Measurements from ENCODE around the gene USP47.

The USP47 gene

GRCh38 chr11:11810764-11811726 lies 30.7 kb upstream of the USP47 start:
- Histone ChIP-seq H3K4me1 (no peaks in the 10 kb centered on the region), H3K27ac (no peak overlapping the region), H3K36me3 (ENCODE audit: control insufficient read depth, insufficient read depth, low read length) (no peaks in the 10 kb centered on the region), H2AFZ (no peak overlapping the region), H3K9ac (no peak overlapping the region), H3K27me3 (ENCODE audit: control insufficient read depth, insufficient read depth, low read length) (no peaks in the 10 kb centered on the region), H3K79me2 (no peaks in the 10 kb centered on the region), H3K4me3 (ENCODE audit: low read depth, low read length) (no peak overlapping the region), H3K9me3 (ENCODE audit: control insufficient read depth, low read length) (no peaks in the 10 kb centered on the region), H3K4me2 (ENCODE audit: low read length) (no peak overlapping the region)
- no peak for TF ChIP-seq CTCF (IDR thresholded peaks at IDR 0.05)

GRCh38 chr11:11813288-11813962 lies 28.3 kb upstream of the USP47 start:
- no peak overlapping the region for H2AFZ ChIP-seq
- H3K9ac ChIP-seq, result no peak overlapping the region
- no peak overlapping the region for H3K4me2 ChIP-seq (ENCODE audit: low read length)
- no peaks in the 10 kb centered on the region for H3K79me2 ChIP-seq
- no peak for TF ChIP-seq CTCF (IDR thresholded peaks at IDR 0.05)
- no peaks in the 10 kb centered on the region for H3K27me3 ChIP-seq (ENCODE audit: control insufficient read depth, insufficient read depth, low read length)
- H3K4me3 ChIP-seq (ENCODE audit: low read depth, low read length), result no peak overlapping the region
- H3K9me3 ChIP-seq (ENCODE audit: control insufficient read depth, low read length), result no peaks in the 10 kb centered on the region
- no peaks in the 10 kb centered on the region for H3K36me3 ChIP-seq (ENCODE audit: control insufficient read depth, insufficient read depth, low read length)
- no peak overlapping the region for H3K27ac ChIP-seq
- no peaks in the 10 kb centered on the region for H3K4me1 ChIP-seq

- Histone ChIP-seq H3K4me2 (ENCODE audit: low read length) (no peak overlapping the region), H3K9me3 (ENCODE audit: control insufficient read depth, low read length) (no peaks in the 10 kb centered on the region), H3K27me3 (ENCODE audit: control insufficient read depth, insufficient read depth, low read length) (no peaks in the 10 kb centered on the region), H3K4me3 (ENCODE audit: low read depth, low read length) (no peak overlapping the region), H3K9ac (no peak overlapping the region), H3K27ac (no peak overlapping the region), H3K4me1 (no peaks in the 10 kb centered on the region), H2AFZ (no peak overlapping the region), H3K79me2 (no peaks in the 10 kb centered on the region), H3K36me3 (ENCODE audit: control insufficient read depth, insufficient read depth, low read length) (no peaks in the 10 kb centered on the region)
- no peak for TF ChIP-seq CTCF (IDR thresholded peaks at IDR 0.05)
Measured at GRCh38 chr11:11814614-11815452, 26.9 kb upstream of the USP47 start.

- Histone ChIP-seq H3K36me3 (ENCODE audit: control insufficient read depth, insufficient read depth, low read length) (no peaks in the 10 kb centered on the region), H3K4me3 (ENCODE audit: low read depth, low read length) (no peak overlapping the region), H3K27me3 (ENCODE audit: control insufficient read depth, insufficient read depth, low read length) (no peaks in the 10 kb centered on the region), H3K4me1 (no peaks in the 10 kb centered on the region), H3K9ac (no peak overlapping the region), H3K27ac (no peak overlapping the region), H3K79me2 (no peaks in the 10 kb centered on the region), H3K9me3 (ENCODE audit: control insufficient read depth, low read length) (no peaks in the 10 kb centered on the region), H2AFZ (no peak overlapping the region), H3K4me2 (ENCODE audit: low read length) (no peak overlapping the region)
- no peak for TF ChIP-seq CTCF (IDR thresholded peaks at IDR 0.05)
Measured at GRCh38 chr11:11816511-11817314, 25.1 kb upstream of the USP47 start.

Data from parathyroid adenoma (tissue), 2 donors.